Pancreas (tissue), 10 donors: ENCODE data around the gene KRT86. TPM values are rescaled to one million over a fixed set of nuclear protein-coding genes. Genes with fewer than 3 reads are reported as not detected.
"Not testable (repeated sequence)": the region's sequence is repeated elsewhere in the genome, so short reads cannot be mapped to it uniquely, and the experiment has no call there.

Experiments
- ATAC-seq, 4 donors: fragments of 200-7000 bp; cut with Tn5 transposase; one replicate each; pipeline versions ENCODE4 v1.8.0 to v1.9.1; 2020; ENCODE audit warnings: mild to moderate bottlenecking in 4 of 4, moderate library complexity in 4 of 4
- DNase-seq, 6 donors: peaks; one replicate each; pipeline ENCODE4 v3.0.0-alpha.2; 2020
- FAIRE-seq: peaks from 2 replicates; lab custom pipeline; 2012; peaks lifted over from hg19 to GRCh38; lab: Jason Lieb, UNC
- H3K27ac ChIP-seq, 4 donors: fragments of 200-600 bp; sonication (generic); 1 replicate in 3 of 4; 2 replicates in 1 of 4; pipeline versions ENCODE4 v1.5.0 to v1.8.0; 2020
- H3K27me3 ChIP-seq, 4 donors: fragments of 200-600 bp; one replicate each; pipeline ENCODE4 v1.8.0; 2021
- H3K36me3 ChIP-seq, 3 donors: fragments of 200-600 bp; sonication (generic) in 1 of 3; one replicate each; pipeline versions ENCODE4 v1.5.0 to v1.8.0; 2020 to 2021
- H3K4me1 ChIP-seq, 3 donors: fragments of 200-600 bp; one replicate each; pipeline ENCODE4 v1.8.0; 2021
- H3K4me3 ChIP-seq, 4 donors: fragments of 200-600 bp; sonication (generic) in 2 of 4; one replicate each; pipeline versions ENCODE4 v1.5.0 to v1.8.0; 2020 to 2021
- H3K9me3 ChIP-seq, 4 donors: fragments of 200-600 bp; one replicate each; pipeline ENCODE4 v1.8.0; 2021
- CTCF ChIP-seq, 4 donors: fragments of 200-600 bp; sonication (generic) in 3 of 4; IDR thresholded peaks; one replicate each; pipeline versions ENCODE4 v1.5.0 to v1.8.0; 2021; ENCODE audit warnings: antibody characterized with exemption in 4 of 4
- WGBS, 2 donors: extraction: QIAGEN DNeasy Blood & Tissue Kit; methylation state at CpG; one replicate each; pipeline ENCODE4 v1.1.7; 2013; 5-methylcytosine and 5-hydroxymethylcytosine counted together
- intact Hi-C, 3 donors: fragments of 100-400 bp; cut with DNase I; formaldehyde crosslinking; loops; one replicate each; pipeline versions ENCODE4 v1.11.1 to v1.14.2; 2022
- polyA plus RNA-seq, 2 donors: library from polyadenylated mRNA; stranded (reverse); fragments of 200-250 nt; gene quantifications; one replicate each; pipeline ENCODE4 v1.2.3, GENCODE V29; 2013
- total RNA-seq, 6 donors: library from RNA; stranded (reverse); fragmentation: NEBNext Ultra II Directional in 4 of 6; extraction: Animal tissue kit (Norgen Biotek cat#: 25700) in 4 of 6; gene quantifications; one replicate each; pipeline versions ENCODE4 v1.2.1 to v1.2.4, GENCODE V29; 2021 to 2023
- donor health status: healthy with polysubstance abuse.
- donor health status: DM: no; HTN: no; CAD: no; lungs with moderate emphysema.
- donor health status: DM: no; HTN: no; CAD: no.
- donor health status: control.
- donor health status: control.
- donor health status: Bipolar disorder and iron deficiency.
- donor health status: DM: yes; HTN: yes; CAD: no.
- donor health status: DM: no; HTN: no; CAD: no.
- donor health status: DM: no; HTN: no; CAD: no.
- donor health status: DM: yes; HTN: yes; CAD: no.

The KRT86 gene
- total and polyA plus RNA-seq, 8 donors, result 0.60 to 3.3 (median 1.8) TPM

- intact Hi-C loops, result no loop called here
- DNase-seq (peak in 1 of 6 donors; percentile 16), ATAC-seq (no peak), FAIRE-seq (no peak)
- Histone ChIP-seq H3K36me3 (no peaks in the 10 kb centered on the region), H3K4me3 (no peak overlapping the region), H3K9me3 (no peaks in the 10 kb centered on the region), H3K4me1 (no peaks in the 10 kb centered on the region), H3K27me3 (no peaks in the 10 kb centered on the region), H3K27ac (no peak overlapping the region)
- WGBS, 2 donors, result 95 to 96% methylated on average over 5 of the region's 5 CpGs
- no peak for TF ChIP-seq CTCF (IDR thresholded peaks at IDR 0.05)
These were observed 22.2 kb downstream of the KRT86 start for GRCh38 chr12:52296572-52297215.

- H3K27me3 ChIP-seq, result no peaks in the 10 kb centered on the region
- 37 to 40% methylated on average over 4 of the region's 4 CpGs for WGBS, 2 donors
- no peak for TF ChIP-seq CTCF (IDR thresholded peaks at IDR 0.05)
- ATAC-seq, result peak in 1 of 4 donors; percentile 40
- intact Hi-C loops, result no loop called here
- H3K9me3 ChIP-seq, result no peaks in the 10 kb centered on the region
- FAIRE-seq, result no peak
- H3K27ac ChIP-seq, result no peak overlapping the region
- no peak for DNase-seq
- no peak overlapping the region for H3K4me3 ChIP-seq
- H3K36me3 ChIP-seq, result no peaks in the 10 kb centered on the region
- no peaks in the 10 kb centered on the region for H3K4me1 ChIP-seq
These were observed 24.3 kb downstream of the KRT86 start for GRCh38 chr12:52298677-52299190.

GRCh38 chr12:52300796-52301691 lies 26.6 kb downstream of the KRT86 start:
- peak in 2 of 6 donors; percentile 27 to 45 for DNase-seq
- no peak for ATAC-seq
- no peak for FAIRE-seq
- no peak for TF ChIP-seq CTCF (IDR thresholded peaks at IDR 0.05)
- Histone ChIP-seq H3K9me3 (no peaks in the 10 kb centered on the region), H3K27me3 (no peaks in the 10 kb centered on the region), H3K4me1 (no peaks in the 10 kb centered on the region), H3K27ac (no peak overlapping the region), H3K36me3 (no peaks in the 10 kb centered on the region), H3K4me3 (no peak overlapping the region)
- 72 to 74% methylated on average over 14 of the region's 14 CpGs for WGBS, 2 donors
- intact Hi-C loops, result no loop called here

GRCh38 chr12:52301721-52302120 lies 27.3 kb downstream of the KRT86 start:
- H3K27ac ChIP-seq, H3K9me3 ChIP-seq, ATAC-seq, H3K4me1 ChIP-seq, H3K27me3 ChIP-seq, H3K4me3 ChIP-seq, FAIRE-seq, H3K36me3 ChIP-seq, intact Hi-C loops: not testable (repeated sequence)
- WGBS, 2 donors, result 79 to 82% methylated on average over 22 to 23 of the region's 31 CpGs
- DNase-seq, result peak in 1 of 6 donors; percentile 17

- FAIRE-seq, H3K9me3 ChIP-seq, H3K27me3 ChIP-seq, ATAC-seq, intact Hi-C loops, H3K36me3 ChIP-seq, H3K4me1 ChIP-seq, H3K27ac ChIP-seq, DNase-seq, H3K4me3 ChIP-seq: not testable (repeated sequence)
- no CpG with 5 or more reads among the region's 5 CpGs for WGBS, 2 donors
These were observed 27.9 kb downstream of the KRT86 start for GRCh38 chr12:52302242-52302914.

- intact Hi-C loops, H3K27ac ChIP-seq, FAIRE-seq, H3K4me3 ChIP-seq, H3K9me3 ChIP-seq, H3K4me1 ChIP-seq, H3K36me3 ChIP-seq, H3K27me3 ChIP-seq, ATAC-seq: not testable (repeated sequence)
- DNase-seq, result peak in 2 of 6 donors; percentile 24 to 35
- 88 to 90% methylated on average over 14 to 15 of the region's 15 CpGs for WGBS, 2 donors
These were observed 30.5 kb downstream of the KRT86 start for GRCh38 chr12:52304941-52305411.
